ENCODE data around the gene KDM5C.
"Not testable (repeated sequence)": the region's sequence is repeated elsewhere in the genome, so short reads cannot be mapped to it uniquely, and the experiment has no call there.

Gene KDM5C

GRCh38 chrX:53188763-53189162 is 36.2 kb downstream of the KDM5C start:
- DNase-seq = no peak

GRCh38 chrX:53186351-53186750 is 38.7 kb downstream of the KDM5C start:
- no peak for DNase-seq

GRCh38 chrX:53184836-53185235 is 40.2 kb downstream of the KDM5C start:
- no peak for DNase-seq

GRCh38 chrX:53171356-53171755 is 53.7 kb downstream of the KDM5C start:
- DNase-seq = no peak

- no peak for DNase-seq
Observed at GRCh38 chrX:53166103-53166502, 58.9 kb downstream of the KDM5C start.

- not testable (repeated sequence) for DNase-seq
Observed at GRCh38 chrX:53164566-53164965, 60.4 kb downstream of the KDM5C start.

- no peak for DNase-seq
Observed at GRCh38 chrX:53163436-53163835, 61.6 kb downstream of the KDM5C start.

- DNase-seq = no peak
Observed at GRCh38 chrX:53160297-53160983, 64.6 kb downstream of the KDM5C start.

- DNase-seq = no peak
Observed at GRCh38 chrX:53159184-53159583, 65.8 kb downstream of the KDM5C start.

- no peak for DNase-seq
Observed at GRCh38 chrX:53156207-53156596, 68.8 kb downstream of the KDM5C start.

- no peak for DNase-seq
Observed at GRCh38 chrX:53155512-53156206, 69.3 kb downstream of the KDM5C start.

- DNase-seq = no peak
Observed at GRCh38 chrX:53153581-53153980, 71.4 kb downstream of the KDM5C start.
